Measurements from ENCODE around the gene HIRIP3. TPM values are rescaled to one million over a fixed set of nuclear protein-coding genes. Genes with fewer than 3 reads are reported as not detected.

The HIRIP3 gene
- total RNA-seq, 1 donor from 2014 or later = 31.8 TPM

GRCh38 chr16:29943846-29944799 lies 51.3 kb downstream of the HIRIP3 start:
- H3K9me3 Mint-ChIP-seq = peaks cover 3% of the 10 kb centered on the region
- no peaks in the 10 kb centered on the region for H3K36me3 Mint-ChIP-seq (ENCODE audit: low read depth)
- H3K27me3 Mint-ChIP-seq (ENCODE audit: low read depth) = no peaks in the 10 kb centered on the region
- DNase-seq (ENCODE audit: low read depth, low spot score) = no peak
- no peak for TF ChIP-seq CTCF (conservative IDR thresholded peaks at IDR 0.05)
- H3K4me3 Mint-ChIP-seq = no peak overlapping the region
- H3K27ac Mint-ChIP-seq (ENCODE audit: unreplicated experiment) = peak overlapping the region; percentile 44
- H3K4me1 Mint-ChIP-seq = peaks cover 10% of the 10 kb centered on the region

Other genes starting within 250 kb of the HIRIP3 start
- not detected in 2 replicates for gene C16orf54, start 249.6 kb downstream of the HIRIP3 start, total RNA-seq
- not detected in 2 replicates for gene ZG16, start 217.4 kb downstream of the HIRIP3 start, total RNA-seq
- 162 and 173 TPM in 2 replicates for gene KIF22, start 204.9 kb downstream of the HIRIP3 start, total RNA-seq
- 605 and 635 TPM in 2 replicates for gene MAZ, start 189.1 kb downstream of the HIRIP3 start, total RNA-seq
- gene PRRT2, start 183.4 kb downstream of the HIRIP3 start, total RNA-seq = 18.6 and 21.2 TPM in 2 replicates
- gene PAGR1, start 179.5 kb downstream of the HIRIP3 start, total RNA-seq = 47.6 and 48.4 TPM in 2 replicates
- 1.6 and 2.1 TPM in 2 replicates for gene MVP, start 175.2 kb downstream of the HIRIP3 start, total RNA-seq
- 37.5 and 40.6 TPM in 2 replicates for gene CDIPT, start 132.4 kb downstream of the HIRIP3 start, total RNA-seq
- 8.7 and 9.3 TPM in 2 replicates for gene SEZ6L2, start 96.1 kb downstream of the HIRIP3 start, total RNA-seq
- gene ASPHD1, start 95.1 kb downstream of the HIRIP3 start, total RNA-seq = 2.5 and 2.8 TPM in 2 replicates
- gene KCTD13, start 69.4 kb downstream of the HIRIP3 start, total RNA-seq = 24.3 and 25.2 TPM in 2 replicates
- gene TMEM219, start 33.5 kb downstream of the HIRIP3 start, total RNA-seq = 70.7 and 74.0 TPM in 2 replicates
- 67.7 and 73.2 TPM in 2 replicates for gene TAOK2, start 21.7 kb downstream of the HIRIP3 start, total RNA-seq
- gene INO80E, start 624 bp upstream of the HIRIP3 start, total RNA-seq = 81.9 and 88.6 TPM in 2 replicates
- 5.7 and 6.4 TPM in 2 replicates for gene DOC2A, start 15.4 kb upstream of the HIRIP3 start, total RNA-seq
- not detected in 2 replicates for gene C16orf92, start 27.6 kb upstream of the HIRIP3 start, total RNA-seq
- gene TLCD3B, start 35.7 kb upstream of the HIRIP3 start, total RNA-seq = 14.2 and 15.3 TPM in 2 replicates
- 640 and 669 TPM in 2 replicates for gene ALDOA, start 70.1 kb upstream of the HIRIP3 start, total RNA-seq
- 141 and 144 TPM in 2 replicates for gene PPP4C, start 80.4 kb upstream of the HIRIP3 start, total RNA-seq
- gene TBX6, start 96.3 kb upstream of the HIRIP3 start, total RNA-seq = 0.79 and 1.2 TPM in 2 replicates
- gene YPEL3, start 100.6 kb upstream of the HIRIP3 start, total RNA-seq = 9.6 and 12.4 TPM in 2 replicates
- gene GDPD3, start 117.9 kb upstream of the HIRIP3 start, total RNA-seq = 6.7 and 7.7 TPM in 2 replicates
- 60.5 and 62.6 TPM in 2 replicates for gene MAPK3, start 127.6 kb upstream of the HIRIP3 start, total RNA-seq
- gene CORO1A, start 188.0 kb upstream of the HIRIP3 start, total RNA-seq = 25.2 and 25.8 TPM in 2 replicates
- 103 and 118 TPM in 2 replicates for gene BOLA2B, start 198.0 kb upstream of the HIRIP3 start, total RNA-seq
- 45.0 and 69.1 TPM in 2 replicates for gene SLX1A, start 198.3 kb upstream of the HIRIP3 start, total RNA-seq
- 23.9 and 26.4 TPM in 2 replicates for gene SULT1A3, start 203.6 kb upstream of the HIRIP3 start, total RNA-seq

Measured in neural crest cell (in vitro differentiated cells).